HepG2 (cell line): ENCODE results near the gene IL17RC. TPM values are rescaled to one million over a fixed set of nuclear protein-coding genes. Genes with fewer than 3 reads are reported as not detected.
A peak's percentile ranks its signal among the peaks of the same experiment; 100 is the strongest.

ENCODE experiments used
- ARNTL ChIP-seq: sonication (generic); formaldehyde crosslinking; IDR thresholded peaks from 2 replicates; pipeline ENCODE4 v1.4.0; 2020; ENCODE audit warnings: mild to moderate bottlenecking, missing genetic modification reagents
- BHLHE40 ChIP-seq: IDR thresholded peaks from 2 replicates; pipeline ENCODE4 v1.6.1; 2011; ENCODE audit warnings: low read length, improper control_type of control experiment
- FOSL1 ChIP-seq: sonication (generic); formaldehyde crosslinking; IDR thresholded peaks from 2 replicates; pipeline ENCODE4 v1.9.0; 2021; ENCODE audit warnings: missing genetic modification reagents, borderline replicate concordance
- FOXJ3 ChIP-seq: sonication (generic); formaldehyde crosslinking; IDR thresholded peaks from 2 replicates; pipeline ENCODE4 v1.4.0; 2020; ENCODE audit warnings: missing genetic modification reagents, mild to moderate bottlenecking, borderline replicate concordance
- GABPA ChIP-seq, 2 experiments: IDR thresholded peaks; 2 replicates each; pipeline ENCODE4 v1.6.1; 2011 to 2016; ENCODE audit warnings: low read depth in 2 of 2, low read length in 1 of 2, missing biosample characterization in 1 of 2, missing genetic modification characterization in 1 of 2
- HDAC2 ChIP-seq: sonication (generic); formaldehyde crosslinking; IDR thresholded peaks from 2 replicates; pipeline ENCODE4 v1.4.0; 2020; ENCODE audit warnings: missing genetic modification reagents
- HMG20A ChIP-seq: IDR thresholded peaks from 2 replicates; pipeline ENCODE4 v1.6.1; 2016; ENCODE audit warnings: borderline replicate concordance
- MED1 ChIP-seq: sonication (generic); formaldehyde crosslinking; IDR thresholded peaks from 2 replicates; pipeline ENCODE4 v1.4.0; 2020; ENCODE audit warnings: missing genetic modification reagents
- MTA1 ChIP-seq: sonication (generic); formaldehyde crosslinking; IDR thresholded peaks from 2 replicates; pipeline ENCODE4 v1.4.0; 2020; ENCODE audit warnings: missing genetic modification reagents, mild to moderate bottlenecking, borderline replicate concordance
- POLR2G ChIP-seq: fragments of 200-400 bp; formaldehyde crosslinking; IDR thresholded peaks from 2 replicates; pipeline ENCODE4 v1.6.1; 2018; ENCODE audit warnings: mild to moderate bottlenecking, low read depth, low read length, moderate library complexity
- RARA ChIP-seq: IDR thresholded peaks from 2 replicates; pipeline ENCODE4 v1.6.1; 2016; ENCODE audit warnings: missing genetic modification reagents, missing compliant biosample characterization
- RELA ChIP-seq: sonication (generic); formaldehyde crosslinking; IDR thresholded peaks from 2 replicates; pipeline ENCODE4 v1.4.0; 2020; ENCODE audit warnings: missing genetic modification reagents
- RFX3 ChIP-seq: IDR thresholded peaks from 2 replicates; pipeline ENCODE4 v1.6.1; 2016; ENCODE audit warnings: missing biosample characterization, missing genetic modification reagents
- SPEN ChIP-seq: sonication (generic); formaldehyde crosslinking; IDR thresholded peaks from 2 replicates; pipeline ENCODE4 v1.5.1; 2020; ENCODE audit warnings: low read depth, mild to moderate bottlenecking, missing genetic modification reagents
- WIZ ChIP-seq: sonication (generic); formaldehyde crosslinking; IDR thresholded peaks from 2 replicates; pipeline ENCODE4 v1.5.1; 2020; ENCODE audit warnings: mild to moderate bottlenecking, missing genetic modification reagents
- XRCC5 ChIP-seq: fragments of 200-400 bp; formaldehyde crosslinking; optimal IDR thresholded peaks from 2 replicates; pipeline ENCODE3; 2017; ENCODE audit warnings: mild to moderate bottlenecking, low read length
- ZNF331 ChIP-seq: sonication (generic); formaldehyde crosslinking; IDR thresholded peaks from 2 replicates; pipeline ENCODE4 v1.4.0; 2020; ENCODE audit warnings: missing genetic modification reagents
- ZNF670 ChIP-seq: sonication (generic); formaldehyde crosslinking; IDR thresholded peaks from 2 replicates; pipeline ENCODE4 v1.8.0; 2022; ENCODE audit warnings: mild to moderate bottlenecking, missing genetic modification reagents, borderline replicate concordance
- ZNF772 ChIP-seq: sonication (generic); formaldehyde crosslinking; IDR thresholded peaks from 2 replicates; pipeline ENCODE4 v1.5.0; 2020; ENCODE audit warnings: mild to moderate bottlenecking, missing genetic modification reagents
- polyA plus RNA-seq, 8 experiments: library from polyadenylated mRNA; depleted of rRNA in 3 of 8; stranded (reverse) in 7 of 8; unstranded in 1 of 8; fragments of >200 nt; fragmentation: Illumina TruSeq in 4 of 8; extraction: Trizol in 4 of 8; gene quantifications; 2 replicates each; pipeline versions ENCODE4 v1.2.1 to v1.2.3, GENCODE V29; 2011 to 2016; ENCODE audit warnings: low read depth in 4 of 8, missing spikeins in 1 of 8, mixed read lengths in 1 of 8; ENCODE audit not compliant: insufficient read depth in 1 of 8
- total RNA-seq, 5 experiments: library from RNA; depleted of rRNA; stranded (reverse); fragments of >200 nt; fragmentation: Illumina TruSeq; extraction: Trizol; gene quantifications; 2 replicates each; pipeline ENCODE4 v1.2.3, GENCODE V29; 2016; ENCODE audit warnings: low read depth in 1 of 5
- TF ChIP-seq, protein P1 (sequence below): sonication (generic); formaldehyde crosslinking; conservative IDR thresholded peaks from 2 replicates; pipeline ENCODE4 v1.4.0; 2020; ENCODE audit warnings: missing genetic modification reagents
- TF ChIP-seq, protein P2 (sequence below): sonication (generic); formaldehyde crosslinking; IDR thresholded peaks from 2 replicates; pipeline ENCODE4 v1.5.0; 2020; ENCODE audit warnings: mild to moderate bottlenecking, missing genetic modification reagents
- TF ChIP-seq, protein P3 (sequence below): sonication (generic); formaldehyde crosslinking; IDR thresholded peaks from 2 replicates; pipeline ENCODE4 v1.9.0; 2022; ENCODE audit warnings: missing genetic modification reagents, mild to moderate bottlenecking, borderline replicate concordance
- TF ChIP-seq, protein P4 (sequence below): sonication (generic); formaldehyde crosslinking; IDR thresholded peaks from 2 replicates; pipeline ENCODE4 v1.5.0; 2020; ENCODE audit warnings: mild to moderate bottlenecking, missing genetic modification reagents, moderate library complexity

Gene IL17RC
- total and polyA plus RNA-seq, 2 of the 13 experiments (the other 11 are each of a cell fraction or from before 2014, with no cell fraction given) = 20.7 to 24.0 TPM

DNA sequence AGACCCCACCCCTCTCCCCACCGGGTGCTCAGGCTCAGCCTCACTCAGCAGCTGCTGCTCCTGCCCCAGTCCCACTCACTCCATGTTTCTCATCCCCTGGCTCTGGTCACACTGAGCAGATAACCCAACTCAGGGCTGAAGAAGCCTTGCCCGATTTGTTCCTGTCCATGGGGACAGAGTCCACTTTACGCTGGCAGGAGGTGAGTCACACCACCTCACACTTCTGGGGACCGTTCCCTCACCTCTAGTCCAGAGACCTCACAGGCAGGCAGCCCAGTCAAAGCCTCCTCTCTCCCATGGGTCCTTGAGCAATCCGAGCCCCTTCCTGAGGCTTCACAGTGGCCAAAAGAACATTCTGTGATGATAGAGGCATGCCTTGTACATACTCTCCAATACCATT is 38.2 kb upstream of the IL17RC start (continued):
- TF ChIP-seq, protein P1, sequence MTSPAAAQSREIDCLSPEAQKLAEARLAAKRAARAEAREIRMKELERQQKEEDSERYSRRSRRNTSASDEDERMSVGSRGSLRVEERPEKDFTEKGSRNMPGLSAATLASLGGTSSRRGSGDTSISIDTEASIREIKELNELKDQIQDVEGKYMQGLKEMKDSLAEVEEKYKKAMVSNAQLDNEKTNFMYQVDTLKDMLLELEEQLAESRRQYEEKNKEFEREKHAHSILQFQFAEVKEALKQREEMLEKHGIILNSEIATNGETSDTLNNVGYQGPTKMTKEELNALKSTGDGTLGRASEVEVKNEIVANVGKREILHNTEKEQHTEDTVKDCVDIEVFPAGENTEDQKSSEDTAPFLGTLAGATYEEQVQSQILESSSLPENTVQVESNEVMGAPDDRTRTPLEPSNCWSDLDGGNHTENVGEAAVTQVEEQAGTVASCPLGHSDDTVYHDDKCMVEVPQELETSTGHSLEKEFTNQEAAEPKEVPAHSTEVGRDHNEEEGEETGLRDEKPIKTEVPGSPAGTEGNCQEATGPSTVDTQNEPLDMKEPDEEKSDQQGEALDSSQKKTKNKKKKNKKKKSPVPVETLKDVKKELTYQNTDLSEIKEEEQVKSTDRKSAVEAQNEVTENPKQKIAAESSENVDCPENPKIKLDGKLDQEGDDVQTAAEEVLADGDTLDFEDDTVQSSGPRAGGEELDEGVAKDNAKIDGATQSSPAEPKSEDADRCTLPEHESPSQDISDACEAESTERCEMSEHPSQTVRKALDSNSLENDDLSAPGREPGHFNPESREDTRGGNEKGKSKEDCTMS (CRISPR knock-in tag) = no peak
- TF ChIP-seq BHLHE40 = peak; percentile 66
- no peak for TF ChIP-seq XRCC5
- no peak for TF ChIP-seq GABPA (IDR thresholded peaks at IDR 0.05; ENCODE audit: low read depth, low read length)
- TF ChIP-seq GABPA (CRISPR knock-in tag; IDR thresholded peaks at IDR 0.05; ENCODE audit: low read depth) = 0 out of 2 replicates have a peak, but pooled peaks have one; percentile 38
- TF ChIP-seq, protein P2, sequence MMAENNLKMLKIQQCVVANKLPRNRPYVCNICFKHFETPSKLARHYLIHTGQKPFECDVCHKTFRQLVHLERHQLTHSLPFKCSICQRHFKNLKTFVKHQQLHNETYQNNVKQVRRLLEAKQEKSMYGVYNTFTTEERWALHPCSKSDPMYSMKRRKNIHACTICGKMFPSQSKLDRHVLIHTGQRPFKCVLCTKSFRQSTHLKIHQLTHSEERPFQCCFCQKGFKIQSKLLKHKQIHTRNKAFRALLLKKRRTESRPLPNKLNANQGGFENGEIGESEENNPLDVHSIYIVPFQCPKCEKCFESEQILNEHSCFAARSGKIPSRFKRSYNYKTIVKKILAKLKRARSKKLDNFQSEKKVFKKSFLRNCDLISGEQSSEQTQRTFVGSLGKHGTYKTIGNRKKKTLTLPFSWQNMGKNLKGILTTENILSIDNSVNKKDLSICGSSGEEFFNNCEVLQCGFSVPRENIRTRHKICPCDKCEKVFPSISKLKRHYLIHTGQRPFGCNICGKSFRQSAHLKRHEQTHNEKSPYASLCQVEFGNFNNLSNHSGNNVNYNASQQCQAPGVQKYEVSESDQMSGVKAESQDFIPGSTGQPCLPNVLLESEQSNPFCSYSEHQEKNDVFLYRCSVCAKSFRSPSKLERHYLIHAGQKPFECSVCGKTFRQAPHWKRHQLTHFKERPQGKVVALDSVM (CRISPR knock-in tag) = no peak
- TF ChIP-seq HMG20A (CRISPR knock-in tag) = peak; percentile 65; the same call in 1 of the 2 replicates
- TF ChIP-seq MTA1 (CRISPR knock-in tag) = peak; percentile 71
- TF ChIP-seq ARNTL = no peak
- TF ChIP-seq RELA (CRISPR knock-in tag) = no peak
- TF ChIP-seq POLR2G = peak; percentile 65
- TF ChIP-seq WIZ = peak; percentile 68; the same call in 1 of the 2 replicates
- TF ChIP-seq ZNF772 (CRISPR knock-in tag) = 0 out of 2 replicates have a peak, but pooled peaks have one; percentile 39
- peak; percentile 72; the same call in 1 of the 2 replicates for TF ChIP-seq ZNF331 (CRISPR knock-in tag)
- peak; percentile 38; the same call in 1 of the 2 replicates for TF ChIP-seq HDAC2 (CRISPR knock-in tag)
- peak; percentile 85 for TF ChIP-seq MED1 (CRISPR knock-in tag)
- TF ChIP-seq, protein P3, sequence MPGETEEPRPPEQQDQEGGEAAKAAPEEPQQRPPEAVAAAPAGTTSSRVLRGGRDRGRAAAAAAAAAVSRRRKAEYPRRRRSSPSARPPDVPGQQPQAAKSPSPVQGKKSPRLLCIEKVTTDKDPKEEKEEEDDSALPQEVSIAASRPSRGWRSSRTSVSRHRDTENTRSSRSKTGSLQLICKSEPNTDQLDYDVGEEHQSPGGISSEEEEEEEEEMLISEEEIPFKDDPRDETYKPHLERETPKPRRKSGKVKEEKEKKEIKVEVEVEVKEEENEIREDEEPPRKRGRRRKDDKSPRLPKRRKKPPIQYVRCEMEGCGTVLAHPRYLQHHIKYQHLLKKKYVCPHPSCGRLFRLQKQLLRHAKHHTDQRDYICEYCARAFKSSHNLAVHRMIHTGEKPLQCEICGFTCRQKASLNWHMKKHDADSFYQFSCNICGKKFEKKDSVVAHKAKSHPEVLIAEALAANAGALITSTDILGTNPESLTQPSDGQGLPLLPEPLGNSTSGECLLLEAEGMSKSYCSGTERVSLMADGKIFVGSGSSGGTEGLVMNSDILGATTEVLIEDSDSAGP (CRISPR knock-in tag) = peak; percentile 50; the same call in 1 of the 2 replicates
- no peak for TF ChIP-seq FOXJ3 (CRISPR knock-in tag)
- peak; percentile 68 for TF ChIP-seq RARA (CRISPR knock-in tag)
- TF ChIP-seq FOSL1 (CRISPR knock-in tag) = peak; percentile 88; the same call in 1 of the 2 replicates
- TF ChIP-seq, protein P4, sequence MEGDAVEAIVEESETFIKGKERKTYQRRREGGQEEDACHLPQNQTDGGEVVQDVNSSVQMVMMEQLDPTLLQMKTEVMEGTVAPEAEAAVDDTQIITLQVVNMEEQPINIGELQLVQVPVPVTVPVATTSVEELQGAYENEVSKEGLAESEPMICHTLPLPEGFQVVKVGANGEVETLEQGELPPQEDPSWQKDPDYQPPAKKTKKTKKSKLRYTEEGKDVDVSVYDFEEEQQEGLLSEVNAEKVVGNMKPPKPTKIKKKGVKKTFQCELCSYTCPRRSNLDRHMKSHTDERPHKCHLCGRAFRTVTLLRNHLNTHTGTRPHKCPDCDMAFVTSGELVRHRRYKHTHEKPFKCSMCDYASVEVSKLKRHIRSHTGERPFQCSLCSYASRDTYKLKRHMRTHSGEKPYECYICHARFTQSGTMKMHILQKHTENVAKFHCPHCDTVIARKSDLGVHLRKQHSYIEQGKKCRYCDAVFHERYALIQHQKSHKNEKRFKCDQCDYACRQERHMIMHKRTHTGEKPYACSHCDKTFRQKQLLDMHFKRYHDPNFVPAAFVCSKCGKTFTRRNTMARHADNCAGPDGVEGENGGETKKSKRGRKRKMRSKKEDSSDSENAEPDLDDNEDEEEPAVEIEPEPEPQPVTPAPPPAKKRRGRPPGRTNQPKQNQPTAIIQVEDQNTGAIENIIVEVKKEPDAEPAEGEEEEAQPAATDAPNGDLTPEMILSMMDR (CRISPR knock-in tag) = 0 out of 2 replicates have a peak, but pooled peaks have one; percentile 3
- peak; percentile 24; the same call in 1 of the 2 replicates for TF ChIP-seq ZNF670 (CRISPR knock-in tag)
- TF ChIP-seq SPEN = peak; percentile 34; the same call in 1 of the 2 replicates
- TF ChIP-seq RFX3 (CRISPR knock-in tag) = no peak
